Ovary (tissue), 3 donors: ENCODE results near the gene C12orf76.

Source experiments
- CTCF ChIP-seq, 3 donors: fragments of 450-650 bp in 2 of 3; fragments of 200-600 bp in 1 of 3; IDR thresholded peaks; one replicate each; pipeline versions ENCODE4 v1.5.1 to v1.8.0; 2016 to 2022; ENCODE audit warnings: antibody characterized with exemption in 3 of 3, mild to moderate bottlenecking in 1 of 3
- EP300 ChIP-seq: sonication (generic); formaldehyde crosslinking; IDR thresholded peaks from one replicate; pipeline ENCODE4 v1.6.1; 2017; ENCODE audit warnings: antibody characterized with exemption
- donor health status: DM: no; HTN: no; CAD: no.

DNA sequence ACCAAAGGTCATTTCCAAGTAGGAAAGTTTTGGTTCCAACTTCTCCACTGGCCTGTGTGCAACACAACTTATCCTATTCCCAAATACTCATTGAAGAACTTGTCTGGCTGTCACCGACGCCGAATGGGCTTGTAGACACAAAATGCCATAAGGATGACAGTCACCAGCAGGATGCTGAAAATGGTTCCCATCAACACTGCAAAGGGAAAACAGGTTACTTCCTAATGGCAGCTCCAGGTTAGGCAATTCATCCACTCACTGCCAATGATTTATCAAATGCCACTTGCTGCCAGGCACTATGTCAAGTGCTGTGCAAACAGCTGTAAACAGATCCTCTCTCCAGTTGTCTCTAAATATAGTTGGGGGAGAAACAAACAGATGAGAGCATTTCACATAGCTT lies 6.1 kb downstream of the C12orf76 start:
- TF ChIP-seq CTCF (IDR thresholded peaks at IDR 0.05) (no peak), EP300 (no peak)
